Thyroid gland (tissue), 4 donors: ENCODE data around the gene TOE1. TPM values are rescaled to one million over a fixed set of nuclear protein-coding genes. Genes with fewer than 3 reads are reported as not detected.

Source experiments
- DNase-seq, 2 donors: peaks; one replicate each; pipeline ENCODE4 v3.0.0-alpha.2; 2019
- H3K27ac ChIP-seq, 3 donors: fragments of 200-600 bp; sonication (generic); 1 replicate in 2 of 3; 2 replicates in 1 of 3; pipeline ENCODE4 v1.5.1; 2016 to 2019; ENCODE audit warnings: mild to moderate bottlenecking in 1 of 3, moderate library complexity in 1 of 3
- H3K27me3 ChIP-seq: fragments of 200-600 bp; sonication (generic); one replicate; pipeline ENCODE4 v1.5.1; 2019
- H3K36me3 ChIP-seq, 2 donors: fragments of 200-600 bp; sonication (generic); one replicate each; pipeline ENCODE4 v1.5.1; 2016 to 2019
- H3K4me1 ChIP-seq, 2 donors: fragments of 200-600 bp; sonication (generic); one replicate each; pipeline ENCODE4 v1.5.1; 2017 to 2019
- H3K4me3 ChIP-seq, 3 donors: fragments of 200-600 bp; sonication (generic); replicated peaks in 1 of 3; 1 replicate in 2 of 3; 2 replicates in 1 of 3; pipeline ENCODE4 v1.5.1; 2016; ENCODE audit warnings: mild to moderate bottlenecking in 1 of 3
- H3K9me3 ChIP-seq: fragments of 200-600 bp; sonication (generic); one replicate; pipeline ENCODE4 v1.5.1; 2017
- POLR2A ChIP-seq, 2 donors: fragments of 450-650 bp; IDR thresholded peaks; one replicate each; pipeline ENCODE4 v1.6.1; 2017; ENCODE audit warnings: antibody characterized with exemption in 2 of 2, mild to moderate bottlenecking in 2 of 2, moderate library complexity in 1 of 2
- WGBS, 2 donors: methylation state at CpG; one replicate each; pipeline ENCODE4 v1.1.5; 2017; 5-methylcytosine and 5-hydroxymethylcytosine counted together
- intact Hi-C: fragments of 100-400 bp; cut with DNase I; formaldehyde crosslinking; loops from one replicate; pipeline ENCODE4 v1.15.1; 2023
- total RNA-seq, 4 donors: library from RNA; depleted of rRNA; stranded (reverse); fragments of >200 nt; gene quantifications; one replicate each; pipeline ENCODE4 v1.2.3, GENCODE V29; 2016
- TF ChIP-seq, protein P1 (sequence below), 6 experiments: fragments of 200-600 bp in 3 of 6; fragments of 450-650 bp in 3 of 6; sonication (generic) in 3 of 6; IDR thresholded peaks; one replicate each; pipeline ENCODE4 v1.5.1; 2016 to 2019; ENCODE audit warnings: antibody characterized with exemption in 6 of 6, mild to moderate bottlenecking in 2 of 6, inconsistent platforms in 1 of 6, moderate library complexity in 1 of 6

The TOE1 gene
- total RNA-seq, 4 donors from 2014 or later: 15.7 to 19.8 (median 17.8) TPM

DNA sequence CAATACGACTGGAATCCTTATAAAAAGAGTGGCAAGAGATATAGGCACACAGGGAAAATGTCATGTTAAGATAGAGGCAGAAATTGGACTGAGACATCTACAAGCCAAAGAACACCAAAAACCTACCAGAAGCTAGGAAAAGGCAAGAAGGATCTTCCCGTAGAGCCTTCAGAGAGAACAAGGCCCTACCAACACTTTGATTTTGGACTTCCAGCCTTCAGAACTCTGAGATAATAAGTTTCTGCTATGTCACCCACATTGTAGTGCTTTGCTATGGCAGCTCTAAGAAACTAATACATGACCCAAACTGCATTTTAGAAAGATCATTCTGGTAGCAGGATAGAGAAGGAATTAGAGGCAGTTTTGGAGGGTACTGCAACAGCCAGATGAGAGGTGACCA, 24.3 kb downstream of the TOE1 start:
- intact Hi-C loops: no loop called here
- no peak for DNase-seq
- H3K27me3 ChIP-seq: no peaks in the 10 kb centered on the region
- WGBS, 2 donors: 97% methylated on average over 2 of the region's 2 CpGs
- no peaks in the 10 kb centered on the region for H3K9me3 ChIP-seq
- TF ChIP-seq, protein P1, sequence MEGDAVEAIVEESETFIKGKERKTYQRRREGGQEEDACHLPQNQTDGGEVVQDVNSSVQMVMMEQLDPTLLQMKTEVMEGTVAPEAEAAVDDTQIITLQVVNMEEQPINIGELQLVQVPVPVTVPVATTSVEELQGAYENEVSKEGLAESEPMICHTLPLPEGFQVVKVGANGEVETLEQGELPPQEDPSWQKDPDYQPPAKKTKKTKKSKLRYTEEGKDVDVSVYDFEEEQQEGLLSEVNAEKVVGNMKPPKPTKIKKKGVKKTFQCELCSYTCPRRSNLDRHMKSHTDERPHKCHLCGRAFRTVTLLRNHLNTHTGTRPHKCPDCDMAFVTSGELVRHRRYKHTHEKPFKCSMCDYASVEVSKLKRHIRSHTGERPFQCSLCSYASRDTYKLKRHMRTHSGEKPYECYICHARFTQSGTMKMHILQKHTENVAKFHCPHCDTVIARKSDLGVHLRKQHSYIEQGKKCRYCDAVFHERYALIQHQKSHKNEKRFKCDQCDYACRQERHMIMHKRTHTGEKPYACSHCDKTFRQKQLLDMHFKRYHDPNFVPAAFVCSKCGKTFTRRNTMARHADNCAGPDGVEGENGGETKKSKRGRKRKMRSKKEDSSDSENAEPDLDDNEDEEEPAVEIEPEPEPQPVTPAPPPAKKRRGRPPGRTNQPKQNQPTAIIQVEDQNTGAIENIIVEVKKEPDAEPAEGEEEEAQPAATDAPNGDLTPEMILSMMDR (IDR thresholded peaks at IDR 0.05): no peak
- TF ChIP-seq POLR2A (IDR thresholded peaks at IDR 0.05): no peak
- no peak overlapping the region for H3K27ac ChIP-seq
- H3K4me1 ChIP-seq: peaks cover 7 to 14% of the 10 kb centered on the region in 2 donors
- no peak overlapping the region for H3K4me3 ChIP-seq
- H3K36me3 ChIP-seq: no peaks in the 10 kb centered on the region

DNA sequence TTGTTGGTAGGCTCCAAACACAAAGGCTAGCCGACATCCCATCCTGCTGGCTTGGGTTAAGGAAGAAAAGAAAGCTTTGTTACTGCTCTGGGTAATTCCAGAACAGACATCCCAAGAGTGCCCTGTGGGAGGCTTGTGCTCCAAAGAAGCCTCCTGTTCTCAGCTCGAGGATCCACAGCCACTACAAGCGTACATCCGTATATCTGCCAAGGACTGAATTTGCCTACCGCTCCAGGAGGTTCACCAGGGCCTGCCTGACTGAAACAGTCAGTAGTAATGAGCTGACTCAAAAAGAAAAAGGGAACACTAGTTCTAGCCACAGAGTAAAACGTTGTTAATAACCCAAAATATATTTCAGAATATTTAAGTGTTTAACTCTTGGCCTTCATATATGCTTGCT, 25.1 kb downstream of the TOE1 start:
- no peak overlapping the region for H3K27ac ChIP-seq
- no peaks in the 10 kb centered on the region for H3K27me3 ChIP-seq
- intact Hi-C loops: no loop called here
- WGBS, 2 donors: 75 to 89% methylated on average over 6 of the region's 6 CpGs
- no peak overlapping the region for H3K4me3 ChIP-seq
- no peak for DNase-seq
- TF ChIP-seq, protein P1 (IDR thresholded peaks at IDR 0.05): no peak
- TF ChIP-seq POLR2A (IDR thresholded peaks at IDR 0.05): no peak
- no peaks in the 10 kb centered on the region for H3K36me3 ChIP-seq
- H3K9me3 ChIP-seq: no peaks in the 10 kb centered on the region
- H3K4me1 ChIP-seq: peaks cover 6 to 9% of the 10 kb centered on the region in 2 donors

DNA sequence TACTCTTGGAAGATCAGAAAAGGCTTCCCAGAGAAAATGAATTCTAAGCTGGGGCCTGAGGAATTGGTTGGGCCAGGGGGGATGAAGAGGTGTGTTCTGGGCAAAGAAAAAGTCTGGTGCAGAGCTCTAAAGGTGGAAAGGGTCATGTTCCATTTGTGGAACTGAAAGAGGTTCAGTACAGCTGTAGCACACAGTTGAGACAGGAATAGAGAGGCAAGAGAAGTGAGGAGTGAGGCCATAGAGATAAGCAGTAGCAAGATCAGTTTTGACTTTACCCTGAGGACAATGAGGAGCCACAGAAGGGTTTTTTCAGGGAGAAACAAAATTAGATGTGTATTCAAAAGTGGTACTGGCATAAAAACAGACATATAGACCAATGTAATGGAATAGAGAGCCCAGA, 30.6 kb downstream of the TOE1 start:
- Histone ChIP-seq H3K36me3 (no peaks in the 10 kb centered on the region), H3K9me3 (no peaks in the 10 kb centered on the region), H3K4me3 (no peak overlapping the region), H3K27ac (no peak overlapping the region), H3K27me3 (no peaks in the 10 kb centered on the region), H3K4me1 (peaks cover 3 to 20% of the 10 kb centered on the region in 2 donors)
- intact Hi-C loops: no loop called here
- TF ChIP-seq, protein P1 (IDR thresholded peaks at IDR 0.05): no peak
- no peak for TF ChIP-seq POLR2A (IDR thresholded peaks at IDR 0.05)
- no peak for DNase-seq

DNA sequence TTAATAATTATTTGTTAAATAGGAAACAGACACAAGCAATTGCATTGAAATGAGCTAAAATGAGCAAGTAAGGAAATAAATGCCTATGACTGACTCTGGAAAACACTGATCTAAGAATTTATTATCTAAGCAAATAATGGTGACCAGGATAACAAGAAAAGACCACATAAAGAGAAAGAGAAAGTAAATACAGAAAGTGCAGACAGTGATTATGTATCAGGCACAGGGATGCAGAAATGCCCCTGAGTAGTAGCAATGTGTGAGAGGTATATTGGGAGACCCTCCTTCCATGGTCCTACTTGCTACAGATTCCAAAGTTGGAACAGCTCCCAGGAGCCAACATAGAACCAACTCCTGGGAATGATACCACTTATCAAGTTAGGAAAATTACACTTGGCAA, 33.6 kb downstream of the TOE1 start:
- Histone ChIP-seq H3K27me3 (no peaks in the 10 kb centered on the region), H3K4me3 (no peak overlapping the region), H3K36me3 (no peaks in the 10 kb centered on the region), H3K27ac (peak overlapping the region in 1 of 3 donors; percentile 7), H3K9me3 (no peaks in the 10 kb centered on the region), H3K4me1 (peaks cover 11 to 27% of the 10 kb centered on the region in 2 donors)
- DNase-seq: no peak
- intact Hi-C loops: no loop called here
- TF ChIP-seq, protein P1 (IDR thresholded peaks at IDR 0.05): no peak
- TF ChIP-seq POLR2A (IDR thresholded peaks at IDR 0.05): no peak

DNA sequence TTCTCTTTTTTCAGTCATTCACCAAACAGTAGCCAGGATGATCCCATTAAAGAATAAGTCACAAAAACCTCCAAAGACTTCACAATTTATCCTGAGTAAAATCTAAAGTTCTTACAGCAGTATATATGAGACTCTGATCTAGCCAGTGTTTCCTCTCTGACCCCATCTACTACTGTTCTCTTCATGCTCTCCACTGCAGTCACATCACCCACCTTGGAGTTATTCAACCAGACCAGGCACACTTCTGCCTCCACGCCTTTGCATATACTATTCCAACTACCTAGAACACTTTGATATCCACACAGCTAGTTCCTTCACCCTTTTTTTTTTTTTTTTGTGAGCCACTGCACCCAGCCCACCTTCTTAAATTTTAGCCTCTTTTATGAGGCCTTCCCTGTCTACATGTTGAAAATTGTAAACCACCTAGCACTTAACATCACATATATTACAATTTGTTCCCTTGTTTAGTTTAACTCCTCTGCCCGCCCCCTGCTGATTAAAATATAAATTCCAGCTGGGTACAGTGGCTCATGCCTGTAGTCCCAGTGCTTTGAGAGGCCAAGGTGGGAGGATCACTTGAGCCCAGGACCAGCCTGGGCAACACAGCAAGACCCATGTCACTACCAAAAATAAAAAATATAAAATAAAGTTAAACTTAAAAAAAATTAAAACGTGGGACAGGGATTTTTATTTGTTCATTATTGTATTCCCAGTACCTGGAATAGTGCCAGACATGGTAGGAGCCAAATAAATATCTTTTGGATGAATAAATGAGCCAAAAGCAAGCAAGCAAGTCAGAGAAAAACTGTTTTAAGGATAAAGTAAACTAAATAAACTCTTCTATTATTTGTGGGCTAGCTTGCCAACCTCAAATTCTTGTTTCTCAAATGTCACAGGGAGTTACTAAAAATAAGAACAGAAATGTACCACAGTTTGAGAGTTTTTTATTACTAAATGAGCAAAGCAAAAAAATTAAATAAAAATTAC, 35.4 kb downstream of the TOE1 start:
- intact Hi-C loops: no loop called here
- no peak overlapping the region for H3K4me3 ChIP-seq
- peak overlapping the region in 2 of 3 donors; percentile 6 to 22 for H3K27ac ChIP-seq
- H3K36me3 ChIP-seq: no peaks in the 10 kb centered on the region
- DNase-seq: no peak
- no peaks in the 10 kb centered on the region for H3K27me3 ChIP-seq
- no peaks in the 10 kb centered on the region for H3K9me3 ChIP-seq
- H3K4me1 ChIP-seq: peaks cover 11 to 27% of the 10 kb centered on the region in 2 donors
- TF ChIP-seq, protein P1 (IDR thresholded peaks at IDR 0.05): no peak
- no peak for TF ChIP-seq POLR2A (IDR thresholded peaks at IDR 0.05)
- WGBS, 2 donors: 67 to 71% methylated on average over 3 of the region's 3 CpGs
